HG03342 (cell line): ENCODE data around the gene F8.

Experiments
- ATAC-seq: cut with Tn5 transposase; IDR thresholded peaks from one replicate; pipeline ENCODE4 v1.9.1; 2021; ENCODE audit warnings: mild to moderate bottlenecking, moderate library complexity; ENCODE audit not compliant: unreplicated experiment

Gene F8

DNA sequence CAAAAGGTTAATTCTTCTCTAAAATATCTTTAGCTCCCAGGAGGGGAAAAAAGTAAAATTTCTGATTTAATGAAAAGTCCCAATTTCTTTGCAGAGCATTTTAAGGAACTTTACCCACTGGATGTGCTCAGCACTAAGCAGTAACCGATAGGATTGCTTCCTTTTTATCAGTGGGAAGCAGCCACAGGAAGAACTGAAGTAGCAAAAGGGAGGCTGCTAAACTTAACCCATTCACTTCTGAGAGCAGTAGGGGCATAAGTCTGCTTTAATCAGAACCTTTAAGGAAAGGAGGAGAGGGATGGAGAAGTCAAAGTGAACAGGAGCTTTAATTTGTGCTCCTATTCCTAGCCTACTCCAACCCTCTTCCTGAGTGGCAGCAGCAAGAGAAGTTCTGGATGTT lies at the start of gene F8:
TSS of gene F8 (minus strand) at position 139 of the 400 bp plus-strand sequence. CDS start 171 bp downstream, outside the sequence.
- no peak for ATAC-seq

GRCh38 chrX:155071694-155072280 lies 49.3 kb upstream of the F8 start:
- peak; percentile 14 for ATAC-seq

DNA sequence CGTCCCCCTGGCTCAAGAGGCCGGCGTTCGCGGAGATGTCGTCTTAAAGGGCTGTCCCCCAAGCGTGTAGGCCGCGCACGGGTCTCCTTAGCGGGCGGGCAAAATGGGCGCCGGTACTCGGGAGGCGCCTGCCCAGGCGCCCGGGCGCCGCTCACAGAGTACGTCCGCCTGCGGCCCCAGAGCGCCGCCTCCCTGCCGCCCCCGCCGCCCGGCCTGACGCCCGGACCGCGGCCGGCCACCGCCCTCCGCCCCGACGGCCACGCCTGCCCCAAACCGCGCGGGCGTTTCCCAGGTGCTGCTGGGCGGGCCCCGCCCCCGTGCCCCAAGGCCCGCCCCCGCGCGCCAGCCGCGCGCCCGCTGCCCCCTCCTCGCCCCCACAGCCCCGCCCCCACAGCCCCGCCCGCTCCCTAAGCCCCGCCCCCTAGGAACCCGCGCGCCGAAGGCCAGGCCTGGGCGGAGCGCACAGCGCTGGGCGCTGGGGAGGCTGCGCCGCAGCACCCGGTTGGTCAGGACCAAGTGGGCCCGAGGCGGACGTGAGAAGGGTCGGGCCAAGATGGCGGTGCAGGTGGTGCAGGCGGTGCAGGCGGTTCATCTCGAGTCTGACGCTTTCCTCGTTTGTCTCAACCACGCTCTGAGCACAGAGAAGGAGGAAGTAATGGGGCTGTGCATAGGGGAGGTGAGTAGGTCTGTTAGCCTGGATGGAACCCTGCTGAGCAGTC lies 48.6 kb upstream of the F8 start, which contains the start of the genes BRCC3, CMC4 and MTCP1:
TSS of gene BRCC3 (plus strand) at position 534 of the 719 bp plus-strand sequence. CDS start at position 554, 20 bp downstream.
TSS of gene CMC4 (minus strand) at position 162 of the 719 bp plus-strand sequence. CDS start 7,113 bp downstream, outside the sequence.
TSS of gene MTCP1 (minus strand) at position 162 of the 719 bp plus-strand sequence. CDS start 5,126 bp downstream, outside the sequence.
- ATAC-seq: peak; percentile 79

- ATAC-seq: peak; percentile 20
These were observed 48.1 kb upstream of the F8 start for GRCh38 chrX:155070663-155070974.

GRCh38 chrX:155070038-155070437 lies 47.5 kb upstream of the F8 start:
- no peak for ATAC-seq

GRCh38 chrX:155069414-155069813 lies 46.9 kb upstream of the F8 start:
- ATAC-seq: no peak

GRCh38 chrX:155068165-155068564 lies 45.6 kb upstream of the F8 start:
- ATAC-seq: no peak

DNA sequence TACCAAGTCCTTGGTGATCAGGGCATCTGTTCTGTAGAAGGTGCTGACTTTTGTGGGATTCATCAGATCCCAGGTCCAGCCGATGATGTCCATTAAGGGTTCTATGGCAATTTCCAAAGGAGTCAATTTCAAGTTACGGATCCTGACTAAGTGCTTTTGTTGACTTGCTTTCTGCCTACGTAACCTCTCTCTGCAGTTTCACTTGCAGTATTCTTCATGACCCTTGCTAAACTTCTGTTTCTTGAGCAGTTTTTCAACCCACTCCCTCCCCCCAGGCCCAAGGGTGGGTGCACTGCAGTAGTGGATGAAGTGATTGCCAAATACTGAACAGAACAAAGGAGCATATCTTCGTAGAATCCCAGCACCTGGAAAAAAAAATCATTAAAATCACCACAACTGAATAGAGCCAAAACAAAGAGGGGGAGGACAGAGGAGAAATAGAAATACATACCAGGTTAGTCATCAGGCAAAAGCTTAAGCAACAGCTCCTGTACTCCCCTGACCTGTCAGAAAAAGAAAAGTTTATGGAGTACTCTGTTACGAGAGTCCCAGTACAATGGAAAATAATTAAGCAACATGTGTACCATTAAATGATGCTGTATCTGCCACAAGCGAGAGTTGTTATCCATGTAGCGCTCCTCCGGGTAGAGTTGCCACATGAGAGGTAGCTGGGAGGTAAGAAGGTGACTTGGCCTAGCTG lies 42.7 kb upstream of the F8 start:
- no peak for ATAC-seq

DNA sequence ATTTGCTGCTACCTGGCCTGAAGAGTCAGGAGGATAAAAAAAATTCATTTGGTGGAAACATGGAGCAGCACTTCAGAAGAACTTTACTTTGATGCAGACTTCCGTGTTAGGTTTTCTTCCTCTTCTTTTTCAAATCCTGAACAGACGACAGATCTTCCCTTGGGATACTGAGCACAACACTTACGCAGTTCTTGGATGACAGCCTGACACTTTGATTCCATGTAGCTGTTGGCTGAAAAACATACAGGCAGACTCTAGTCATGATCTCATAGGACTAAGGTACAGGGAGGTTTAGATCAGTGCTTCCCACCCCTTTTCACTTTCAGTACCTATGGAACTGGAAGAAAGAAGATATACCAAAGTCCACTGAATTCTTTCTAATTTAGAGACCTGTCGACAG lies 39.2 kb upstream of the F8 start:
- no peak for ATAC-seq

- peak; percentile 86 for ATAC-seq
These were observed 34.6 kb upstream of the F8 start for GRCh38 chrX:155056877-155057792.

DNA sequence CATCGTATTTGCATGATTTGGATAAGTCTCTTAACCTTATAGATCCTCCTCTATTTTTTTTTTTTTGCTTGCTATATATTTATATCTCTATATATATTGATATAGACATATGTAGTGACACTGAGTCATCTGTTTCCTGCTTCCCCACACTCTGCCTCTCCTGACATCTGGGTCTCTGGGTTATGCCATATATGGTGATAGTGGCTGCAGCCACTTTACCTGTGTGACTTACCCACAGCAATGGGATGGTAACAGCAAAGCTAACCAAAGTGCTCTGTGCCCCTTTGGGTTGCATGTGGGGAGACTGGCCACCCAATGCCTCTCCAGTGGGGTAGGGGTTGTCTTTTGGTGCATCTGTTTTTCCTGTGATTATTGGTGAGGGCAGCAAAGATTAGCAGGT lies 33.9 kb upstream of the F8 start:
- ATAC-seq: no peak

DNA sequence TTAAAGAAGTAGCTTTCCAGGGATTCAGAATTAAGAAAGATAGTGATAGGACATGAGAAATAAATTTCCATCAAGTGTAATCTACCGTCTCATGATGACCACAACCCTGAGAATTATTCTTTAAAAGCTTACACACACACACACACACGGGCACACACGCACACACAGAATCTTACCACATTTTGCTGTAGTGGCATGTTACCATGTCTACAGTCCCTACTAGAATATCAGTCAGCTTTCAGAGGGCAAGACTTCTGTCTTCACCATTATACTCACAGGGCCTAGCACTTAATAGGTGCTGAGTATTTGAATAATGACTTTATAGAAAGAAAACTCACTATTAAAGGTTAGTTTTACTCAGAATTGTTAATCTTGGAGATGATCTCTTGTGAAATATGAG lies 33.0 kb upstream of the F8 start:
- ATAC-seq: no peak

GRCh38 chrX:155054255-155054654 lies 31.7 kb upstream of the F8 start:
- ATAC-seq: no peak

- no peak for ATAC-seq
These were observed 31.1 kb upstream of the F8 start for GRCh38 chrX:155053656-155054055.

DNA sequence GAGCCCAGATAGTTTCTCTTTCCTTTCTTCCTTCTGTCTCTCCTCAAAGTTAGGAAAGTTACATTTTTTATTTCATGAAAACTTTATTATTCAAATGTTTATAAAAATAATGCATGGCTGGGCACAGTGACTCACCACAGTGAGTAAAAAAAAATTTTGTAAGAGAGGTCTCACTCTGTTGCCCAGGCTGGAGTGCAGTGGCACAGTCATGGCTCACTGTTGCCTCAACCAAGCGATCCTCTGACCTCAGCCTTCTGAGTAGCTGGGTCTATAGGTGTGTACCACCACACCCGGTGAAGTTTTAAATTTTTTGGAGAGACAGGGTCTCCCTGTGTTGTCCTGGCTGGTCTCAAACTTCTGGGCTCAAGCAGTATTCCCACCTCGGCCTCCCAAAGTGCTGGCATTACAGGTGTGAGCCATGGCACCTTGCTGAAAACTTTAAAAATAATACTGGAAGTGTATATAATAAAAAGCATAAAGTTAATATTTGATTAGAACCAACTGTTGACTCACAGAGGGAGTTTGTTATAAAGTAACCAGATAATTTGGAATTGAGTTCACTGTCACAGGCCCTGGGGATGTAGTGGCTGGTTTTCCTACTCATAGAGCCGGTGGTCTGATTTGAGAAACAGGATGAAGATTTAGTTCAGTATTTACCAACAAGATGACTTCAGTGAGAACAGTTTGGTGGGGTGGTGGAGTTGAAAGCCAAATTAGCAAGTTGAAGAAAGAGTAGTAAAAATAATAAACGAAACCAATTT lies 30.4 kb upstream of the F8 start:
- no peak for ATAC-seq

- peak; percentile 58 for ATAC-seq
These were observed 26.6 kb upstream of the F8 start for GRCh38 chrX:155048977-155049619.

- ATAC-seq: no peak
These were observed 24.4 kb upstream of the F8 start for GRCh38 chrX:155046811-155047528.

GRCh38 chrX:155046129-155046810 lies 23.7 kb upstream of the F8 start:
- no peak for ATAC-seq
